SK-N-SH treated with all-trans-retinoic acid at 6 μM for 48 hours (cell line): Measurements from ENCODE around the gene LGALS1.

ENCODE experiments used
- ARNTL ChIP-seq: fragments of 450-650 bp; formaldehyde crosslinking; IDR thresholded peaks from 2 replicates; pipeline ENCODE4 v1.5.0; 2020; ENCODE audit warnings: low read depth, mild to moderate bottlenecking, moderate library complexity, borderline replicate concordance
- CSDC2 ChIP-seq: fragments of 250-450 bp; sonication (Bioruptor Pico); IDR thresholded peaks from 2 replicates; pipeline ENCODE4 v1.5.0; 2020; ENCODE audit warnings: mild to moderate bottlenecking, moderate library complexity
- POU6F1 ChIP-seq: fragments of 250-450 bp; sonication (Bioruptor Pico); IDR thresholded peaks from 2 replicates; pipeline ENCODE4 v1.8.0; 2021; ENCODE audit warnings: low read depth, mild to moderate bottlenecking, moderate library complexity, borderline replicate concordance
- PPARA ChIP-seq: fragments of 250-450 bp; sonication (Bioruptor Pico); IDR thresholded peaks from 2 replicates; pipeline ENCODE4 v1.5.0; 2020; ENCODE audit warnings: mild to moderate bottlenecking, borderline replicate concordance
- TCF4 ChIP-seq: fragments of 250-450 bp; sonication (Bioruptor Pico); IDR thresholded peaks from 2 replicates; pipeline ENCODE4 v1.8.0; 2021; ENCODE audit warnings: mild to moderate bottlenecking, moderate library complexity, borderline replicate concordance
- ZFP3 ChIP-seq: fragments of 250-450 bp; sonication (Bioruptor Pico); IDR thresholded peaks from 2 replicates; pipeline ENCODE4 v1.5.0; 2020; ENCODE audit warnings: mild to moderate bottlenecking, moderate library complexity
- ZFP30 ChIP-seq: fragments of 450-650 bp; formaldehyde crosslinking; IDR thresholded peaks from 2 replicates; pipeline ENCODE4 v1.5.0; 2022; ENCODE audit warnings: mild to moderate bottlenecking, moderate library complexity
- ZNF565 ChIP-seq: fragments of 450-650 bp; formaldehyde crosslinking; conservative IDR thresholded peaks from 2 replicates; pipeline ENCODE4 v1.5.0; 2020; ENCODE audit warnings: low read depth, mild to moderate bottlenecking, moderate library complexity
- ZNF70 ChIP-seq: fragments of 450-650 bp; formaldehyde crosslinking; IDR thresholded peaks from 2 replicates; pipeline ENCODE4 v1.5.0; 2020; ENCODE audit warnings: mild to moderate bottlenecking, moderate library complexity
- TF ChIP-seq, protein P1 (sequence below): fragments of 250-450 bp; sonication (Bioruptor Pico); IDR thresholded peaks from 2 replicates; pipeline ENCODE4 v1.5.1; 2020; ENCODE audit warnings: low read depth, mild to moderate bottlenecking, moderate library complexity

DNA sequence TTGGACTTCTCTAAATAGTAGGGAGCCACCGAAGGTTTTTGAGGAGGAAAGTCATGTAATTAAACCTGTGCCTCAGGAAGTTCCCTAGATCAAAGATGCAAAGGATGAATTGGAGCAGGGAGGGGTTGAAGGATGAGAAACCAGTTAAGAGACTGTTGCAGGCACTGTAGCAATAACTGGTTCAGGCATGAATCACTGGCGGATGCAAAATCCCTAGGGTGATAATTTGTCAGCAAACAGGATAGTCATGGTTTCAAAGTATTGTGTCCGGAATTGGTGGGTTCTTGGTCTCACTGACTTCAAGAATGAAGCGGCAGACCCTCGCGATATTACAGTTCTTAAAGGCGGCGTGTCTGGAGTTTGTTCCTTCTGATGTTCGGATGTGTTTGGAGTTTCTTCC lies 41.3 kb downstream of the LGALS1 start:
- TF ChIP-seq ZFP3 (CRISPR knock-in tag) = no peak
- no peak for TF ChIP-seq ZFP30
- no peak for TF ChIP-seq TCF4 (CRISPR knock-in tag)
- TF ChIP-seq ARNTL (CRISPR knock-in tag) = no peak
- TF ChIP-seq ZNF70 (CRISPR knock-in tag) = no peak
- TF ChIP-seq, protein P1, sequence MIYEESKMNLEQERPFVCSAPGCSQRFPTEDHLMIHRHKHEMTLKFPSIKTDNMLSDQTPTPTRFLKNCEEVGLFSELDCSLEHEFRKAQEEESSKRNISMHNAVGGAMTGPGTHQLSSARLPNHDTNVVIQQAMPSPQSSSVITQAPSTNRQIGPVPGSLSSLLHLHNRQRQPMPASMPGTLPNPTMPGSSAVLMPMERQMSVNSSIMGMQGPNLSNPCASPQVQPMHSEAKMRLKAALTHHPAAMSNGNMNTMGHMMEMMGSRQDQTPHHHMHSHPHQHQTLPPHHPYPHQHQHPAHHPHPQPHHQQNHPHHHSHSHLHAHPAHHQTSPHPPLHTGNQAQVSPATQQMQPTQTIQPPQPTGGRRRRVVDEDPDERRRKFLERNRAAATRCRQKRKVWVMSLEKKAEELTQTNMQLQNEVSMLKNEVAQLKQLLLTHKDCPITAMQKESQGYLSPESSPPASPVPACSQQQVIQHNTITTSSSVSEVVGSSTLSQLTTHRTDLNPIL (CRISPR knock-in tag) = no peak
- no peak for TF ChIP-seq ZNF565
- no peak for TF ChIP-seq POU6F1 (CRISPR knock-in tag)
- TF ChIP-seq CSDC2 (CRISPR knock-in tag) = no peak
- TF ChIP-seq PPARA (CRISPR knock-in tag) = no peak
